ENCODE measurements around the gene HAPSTR1.
"Not testable (repeated sequence)": the region's sequence is repeated elsewhere in the genome, so short reads cannot be mapped to it uniquely, and the experiment has no call there.

The HAPSTR1 gene

DNA sequence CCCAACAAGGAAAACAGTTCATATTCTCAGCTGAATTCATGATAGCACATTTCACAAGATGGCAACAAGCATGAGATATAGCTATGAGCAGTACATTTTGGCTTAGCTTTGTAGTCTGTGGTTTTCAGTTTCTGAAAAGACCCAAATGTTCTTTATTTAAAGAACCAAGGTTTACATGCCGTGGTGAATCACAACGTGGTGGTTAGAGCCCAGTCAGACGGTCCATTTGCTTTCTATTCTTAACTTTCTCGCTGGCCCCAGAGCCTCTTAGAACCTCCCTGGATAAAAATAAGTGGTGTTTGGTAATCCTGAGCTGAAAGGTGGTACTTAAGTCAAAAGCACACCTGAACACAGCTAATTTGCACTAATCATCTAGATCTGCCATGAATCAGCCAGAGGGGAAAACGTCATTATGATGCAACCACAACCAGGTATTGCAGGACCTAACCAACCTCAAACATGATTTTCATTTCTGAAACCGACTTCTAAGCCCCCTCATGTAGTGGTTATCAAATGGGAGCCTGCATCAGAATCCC is 18.6 kb upstream of the HAPSTR1 start:
- no peak for DNase-seq

- DNase-seq, result no peak
Observed at GRCh38 chr16:9075299-9076071, 16.0 kb upstream of the HAPSTR1 start.

- no peak for DNase-seq
Observed at GRCh38 chr16:9077091-9077809, 14.2 kb upstream of the HAPSTR1 start.

- DNase-seq, result not testable (repeated sequence)
Observed at GRCh38 chr16:9078467-9079429, 12.7 kb upstream of the HAPSTR1 start.

DNA sequence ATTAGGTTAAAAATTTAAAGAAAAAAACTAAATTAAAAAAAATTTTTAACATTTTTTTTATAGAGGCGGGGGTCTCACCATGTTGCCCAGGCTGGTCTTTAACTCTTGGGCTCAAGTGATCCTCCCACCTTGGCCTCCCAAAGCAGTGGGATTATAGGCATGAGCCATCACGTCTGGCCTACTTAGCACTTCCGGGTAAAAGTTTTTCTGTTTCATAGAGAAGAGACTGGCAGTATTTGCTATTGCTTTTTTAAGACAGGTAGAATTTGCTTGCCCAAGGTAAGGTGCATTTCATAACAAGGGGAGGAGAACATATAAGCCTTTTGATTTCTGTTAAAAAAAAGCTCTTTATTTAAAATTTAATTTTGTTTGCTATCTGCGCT is 12.0 kb upstream of the HAPSTR1 start:
- DNase-seq, result no peak

DNA sequence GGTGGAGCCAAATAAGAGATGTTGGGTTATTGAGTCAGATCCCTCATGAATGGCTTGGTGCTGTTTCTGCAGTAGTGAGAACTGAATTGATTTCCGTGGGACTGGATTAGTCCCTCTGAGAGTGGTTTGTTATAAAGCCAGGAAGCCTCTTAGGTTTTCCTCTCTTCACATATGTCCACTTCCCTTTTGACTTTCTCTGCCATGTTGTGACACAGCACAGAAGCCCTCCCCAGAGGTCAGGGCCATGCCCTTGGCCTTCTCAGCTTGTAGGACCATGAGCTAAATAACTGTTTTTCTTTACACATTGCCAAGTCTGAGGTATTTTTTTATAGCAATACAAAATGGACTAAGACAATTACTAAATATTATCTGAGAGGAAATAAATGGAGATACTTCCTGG is 10.3 kb upstream of the HAPSTR1 start:
- DNase-seq, result no peak

- no peak for DNase-seq
Observed at GRCh38 chr16:9081843-9082242, 9.6 kb upstream of the HAPSTR1 start.

- DNase-seq, result no peak
Observed at GRCh38 chr16:9082422-9082821, 9.0 kb upstream of the HAPSTR1 start.

GRCh38 chr16:9087733-9088132 is 3.7 kb upstream of the HAPSTR1 start:
- DNase-seq, result not testable (repeated sequence)

- DNase-seq, result no peak
Observed at GRCh38 chr16:9088848-9089247, 2.6 kb upstream of the HAPSTR1 start.

DNA sequence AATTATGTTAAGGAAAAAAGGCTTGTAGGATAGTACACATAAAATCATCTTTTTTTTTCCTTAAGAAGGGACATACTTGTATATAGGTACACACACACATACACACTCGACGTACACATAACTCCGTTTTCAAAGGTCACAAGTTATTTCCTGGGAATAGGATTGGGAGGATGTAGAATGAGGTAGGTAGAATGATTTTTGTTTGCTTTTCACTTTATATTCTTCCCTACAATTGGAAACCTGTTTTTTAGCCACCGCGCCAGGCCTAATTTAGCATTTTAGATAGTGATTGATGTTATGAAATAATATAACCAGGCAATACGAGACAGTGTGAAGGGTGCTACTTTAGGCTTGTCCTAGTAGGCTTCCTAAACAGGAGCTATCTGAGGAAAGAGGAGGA is 1.8 kb upstream of the HAPSTR1 start:
- DNase-seq, result no peak

DNA sequence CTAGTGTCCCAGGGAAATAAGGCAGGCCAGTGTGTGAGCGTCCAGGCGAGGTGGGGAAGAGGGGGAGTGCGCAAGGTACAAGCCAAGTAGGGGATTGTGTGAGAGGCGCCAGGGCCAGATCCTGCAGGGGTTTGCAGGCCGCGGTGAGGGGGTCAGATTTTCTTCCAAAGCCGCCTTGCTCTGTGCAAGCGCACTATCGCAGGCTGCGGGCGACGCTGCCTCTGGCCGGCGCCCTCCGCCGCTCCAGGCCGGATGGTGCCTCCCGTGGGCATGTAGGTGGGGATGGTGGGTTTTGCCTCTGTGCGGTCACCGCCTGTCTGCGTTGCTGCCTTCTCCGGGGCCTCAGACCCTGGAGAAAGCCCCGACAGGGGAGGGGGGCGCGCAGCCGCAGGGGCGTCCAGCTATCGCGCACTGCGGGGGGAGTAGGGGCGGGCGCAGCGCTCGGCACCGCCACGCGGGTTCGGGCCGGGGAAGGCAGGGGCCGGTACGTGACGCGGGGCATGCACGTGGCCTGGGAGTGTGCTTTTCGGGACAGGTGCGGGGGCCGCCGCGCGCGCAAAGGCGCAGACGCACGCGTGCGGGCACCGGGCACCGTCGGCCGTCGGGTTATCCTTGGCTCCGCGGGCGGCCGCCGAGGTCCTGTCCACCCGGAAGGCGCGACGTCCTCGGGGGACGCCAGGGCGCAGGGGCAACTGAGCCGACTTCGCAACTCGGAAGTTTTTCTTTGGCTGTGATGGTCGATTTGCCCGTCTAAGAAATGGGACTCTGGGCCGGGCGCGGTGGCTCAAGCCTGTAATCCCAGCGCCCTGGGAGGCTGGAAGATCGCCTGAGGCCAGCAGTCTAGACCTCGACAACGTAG is 1.1 kb upstream of the HAPSTR1 start:
- DNase-seq, result no peak

DNA sequence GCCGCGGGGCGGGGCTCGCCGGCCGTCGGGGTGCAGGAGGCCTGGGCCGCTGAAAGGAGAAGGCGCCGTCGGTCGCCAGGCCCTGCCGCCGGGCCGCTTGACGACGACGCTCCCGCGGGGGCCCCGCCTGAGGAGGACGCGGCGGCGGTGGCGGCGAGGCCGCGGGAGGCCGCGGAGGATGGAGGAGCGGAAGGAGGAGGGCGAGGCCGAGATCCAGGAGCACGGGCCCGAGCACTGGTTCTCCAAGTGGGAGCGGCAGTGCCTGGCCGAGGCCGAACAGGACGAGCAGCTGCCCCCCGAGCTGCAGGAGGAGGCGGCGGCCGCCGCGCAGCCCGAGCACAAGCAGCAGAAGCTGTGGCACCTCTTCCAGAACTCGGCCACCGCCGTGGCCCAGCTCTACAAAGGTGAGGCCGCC is 430 bp downstream of the HAPSTR1 start:
- no peak for DNase-seq

DNA sequence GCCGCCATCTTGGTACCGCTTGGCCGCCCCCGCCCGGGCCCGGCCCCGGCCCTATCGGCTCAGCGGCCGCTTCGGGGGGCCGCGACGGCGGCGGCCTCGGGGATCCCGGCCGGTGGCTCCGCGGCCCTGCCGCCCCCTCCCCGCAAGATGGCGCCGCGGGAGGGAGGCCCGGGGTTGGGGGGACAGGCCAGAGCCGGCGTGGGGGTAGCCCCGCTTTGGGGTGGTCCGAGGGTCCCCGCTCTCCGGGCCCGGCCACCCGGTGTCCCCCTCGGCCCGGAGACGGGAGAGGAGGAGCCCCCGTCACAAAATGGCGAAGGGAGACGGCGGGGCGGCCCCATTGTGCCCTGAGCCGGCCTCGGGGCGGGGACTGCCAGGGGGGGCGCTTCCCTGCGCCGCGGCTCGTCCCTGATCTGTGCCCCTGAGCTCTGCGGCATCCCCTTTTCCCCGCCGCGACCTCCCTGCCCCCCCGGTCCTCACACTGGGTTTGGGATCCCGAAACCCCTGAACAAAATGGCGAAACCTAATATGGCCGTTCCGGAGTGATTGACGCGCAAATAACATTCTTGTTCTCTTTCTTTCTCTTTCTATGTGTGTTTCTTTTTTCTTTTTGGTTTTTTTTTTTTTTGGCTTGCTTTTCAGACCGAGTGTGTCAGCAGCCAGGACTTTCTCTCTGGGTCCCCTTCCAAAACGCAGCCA is 986 bp downstream of the HAPSTR1 start:
- DNase-seq, result no peak

DNA sequence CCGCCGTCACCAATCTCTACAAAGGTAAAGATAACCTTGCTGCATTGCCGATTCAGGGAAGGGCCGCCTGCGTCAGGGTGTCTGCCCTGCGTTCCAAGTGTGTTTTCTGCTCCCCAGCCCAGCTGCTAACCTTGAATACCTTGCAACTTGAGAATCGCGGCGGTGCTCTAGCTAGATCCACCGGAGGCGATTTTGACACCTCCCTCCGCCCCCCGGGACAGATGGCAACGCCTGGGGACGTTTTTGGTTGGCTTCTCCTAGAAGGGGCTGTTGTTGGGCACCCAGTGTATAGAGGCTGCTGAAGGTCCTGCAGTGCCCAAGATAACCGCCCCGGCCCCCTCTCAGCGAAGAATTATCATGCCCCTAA is 1.5 kb downstream of the HAPSTR1 start:
- no peak for DNase-seq

GRCh38 chr16:9094011-9094846 is 2.8 kb downstream of the HAPSTR1 start:
- no peak for DNase-seq

DNA sequence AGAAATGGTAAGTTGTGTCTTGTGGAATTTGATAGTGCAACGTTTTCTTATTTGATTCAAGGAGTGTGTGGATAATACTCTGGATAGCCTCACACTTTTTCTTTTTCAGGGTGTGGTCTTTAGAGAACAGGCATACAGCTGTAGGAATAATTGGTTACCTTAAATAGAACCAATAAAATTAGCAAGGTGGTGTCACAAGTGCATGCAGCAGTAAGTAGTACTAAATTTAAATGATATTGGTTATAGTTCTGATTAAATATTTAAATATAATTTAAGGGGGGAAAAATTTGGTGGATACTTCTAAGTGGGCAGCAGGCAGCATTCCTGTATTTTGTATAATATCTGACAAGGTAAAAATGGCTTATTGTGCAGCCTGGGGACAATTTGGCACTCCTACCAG is 3.7 kb downstream of the HAPSTR1 start:
- no peak for DNase-seq

GRCh38 chr16:9095656-9096397 is 4.4 kb downstream of the HAPSTR1 start:
- no peak for DNase-seq

DNA sequence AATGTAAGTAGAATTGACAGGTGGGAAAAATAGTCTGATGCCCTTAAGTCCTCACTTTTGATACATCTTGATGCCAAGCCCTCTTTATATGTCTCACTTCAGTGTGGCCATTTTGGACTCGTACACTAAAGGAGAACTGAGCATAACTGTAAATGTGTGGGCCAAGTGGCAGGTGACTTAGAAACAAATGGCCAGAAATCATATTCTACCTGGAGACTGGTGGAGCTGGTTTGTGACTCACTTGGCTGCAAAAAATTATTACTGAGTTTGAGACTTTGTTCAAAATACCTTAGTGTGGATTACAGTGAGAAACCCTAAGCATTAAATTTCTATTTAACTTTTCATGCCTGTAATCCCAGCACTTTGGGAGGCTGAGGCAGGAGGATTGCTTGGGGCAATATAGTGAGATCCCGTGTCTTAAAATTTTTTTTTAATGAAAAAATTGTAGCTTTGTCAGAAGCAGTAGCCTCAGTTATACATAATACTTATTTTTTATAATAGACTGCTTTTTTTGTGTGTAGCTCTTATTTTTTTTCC is 5.0 kb downstream of the HAPSTR1 start:
- DNase-seq, result no peak

All from NCI-H1694 treated with DMSO at 0.1 percent for 48 hours (cell line).